Keratinocyte (primary cell): ENCODE results near the gene ETV1. TPM values are rescaled to one million over a fixed set of nuclear protein-coding genes. Genes with fewer than 3 reads are reported as not detected.

Experiments
- DNase-seq: peaks from one replicate; pipeline ENCODE4 v3.0.0-alpha.2; 2011; ENCODE audit warnings: low read depth, missing footprints, low spot score
- FAIRE-seq: peaks from 2 replicates; lab custom pipeline; 2011; peaks lifted over from hg19 to GRCh38; lab: Jason Lieb, UNC
- H2AFZ ChIP-seq: 2 replicates; pipeline ENCODE4 v1.6.0; 2012; ENCODE audit warnings: low read length, control low read depth, inconsistent platforms; ENCODE audit not compliant: control insufficient read depth
- H3K27ac ChIP-seq: 2 replicates; pipeline ENCODE4 v1.5.1; 2011; ENCODE audit warnings: low read length; ENCODE audit not compliant: control insufficient read depth, insufficient read depth
- H3K27me3 ChIP-seq: 3 replicates; pipeline ENCODE4 v1.6.0; 2011; ENCODE audit warnings: low read length; ENCODE audit not compliant: control insufficient read depth, insufficient read depth; ENCODE audit errors: extremely low read depth
- H3K36me3 ChIP-seq, 2 experiments: 2 replicates in 1 of 2; 3 replicates in 1 of 2; pipeline ENCODE4 v1.5.1; 2011; ENCODE audit warnings: low read length in 2 of 2, mild to moderate bottlenecking in 1 of 2; ENCODE audit not compliant: control insufficient read depth in 2 of 2, insufficient read depth in 2 of 2; ENCODE audit errors: extremely low read depth in 1 of 2
- H3K4me1 ChIP-seq: 3 replicates; pipeline ENCODE4 v1.5.1; 2011; ENCODE audit warnings: low read length; ENCODE audit not compliant: control insufficient read depth, insufficient read depth; ENCODE audit errors: extremely low read depth
- H3K4me2 ChIP-seq: 3 replicates; pipeline ENCODE4 v1.6.0; 2011; ENCODE audit warnings: low read depth, low read length; ENCODE audit not compliant: control insufficient read depth, insufficient read depth; ENCODE audit errors: extremely low read depth
- H3K4me3 ChIP-seq, 3 experiments: fragments of 200-600 bp in 1 of 3; sonication (generic) in 1 of 3; 2 replicates in 2 of 3; 3 replicates in 1 of 3; pipeline ENCODE4 v1.5.1; 2011 to 2016; ENCODE audit warnings: low read length in 3 of 3, mild to moderate bottlenecking in 3 of 3, control low read depth in 2 of 3, inconsistent platforms in 1 of 3, low read depth in 1 of 3, mixed read lengths in 1 of 3, mixed run types in 1 of 3, moderate library complexity in 1 of 3; ENCODE audit not compliant: control insufficient read depth in 2 of 3, insufficient read depth in 2 of 3; ENCODE audit errors: extremely low read depth in 1 of 3
- H3K79me2 ChIP-seq: 2 replicates; pipeline ENCODE4 v1.6.0; 2012; ENCODE audit warnings: low read length; ENCODE audit not compliant: control insufficient read depth, insufficient read depth
- H3K9ac ChIP-seq: 3 replicates; pipeline ENCODE4 v1.6.0; 2011; ENCODE audit warnings: low read length; ENCODE audit not compliant: control insufficient read depth, insufficient read depth; ENCODE audit errors: extremely low read depth
- H3K9me1 ChIP-seq: 3 replicates; pipeline ENCODE4 v1.6.0; 2011; ENCODE audit warnings: low read length; ENCODE audit not compliant: control insufficient read depth, insufficient read depth; ENCODE audit errors: extremely low read depth
- H3K9me3 ChIP-seq: 2 replicates; pipeline ENCODE4 v1.5.1; 2012; ENCODE audit warnings: low read depth, low read length; ENCODE audit not compliant: control insufficient read depth
- H4K20me1 ChIP-seq: 3 replicates; pipeline ENCODE4 v1.6.0; 2011; ENCODE audit warnings: low read length; ENCODE audit not compliant: control insufficient read depth, insufficient read depth; ENCODE audit errors: extremely low read depth
- CTCF ChIP-seq, 3 experiments: IDR thresholded peaks in 1 of 3; conservative IDR thresholded peaks in 1 of 3; optimal IDR thresholded peaks in 1 of 3; 2 replicates in 2 of 3; 3 replicates in 1 of 3; pipeline versions ENCODE3 to v1.5.1; 2011; ENCODE audit warnings: low read length in 3 of 3, mild to moderate bottlenecking in 3 of 3, moderate library complexity in 2 of 3, control low read depth in 1 of 3, inconsistent platforms in 1 of 3; ENCODE audit not compliant: insufficient read depth in 2 of 3; ENCODE audit errors: extremely low read depth in 1 of 3
- EZH2 ChIP-seq: IDR thresholded peaks from one replicate; pipeline ENCODE4 v1.6.1; 2012; ENCODE audit warnings: inconsistent platforms, mild to moderate bottlenecking, low read length, moderate library complexity
- dilution Hi-C: fragments of 300-500 bp; cut with MboI; formaldehyde crosslinking; loops from one replicate; pipeline ENCODE4 v1.7.0; 2020; ENCODE audit warnings: low sequenced_read_pairs; ENCODE audit not compliant: extremely low pct_ligation_motif_present
- polyA minus RNA-seq, 3 experiments: library from RNA; depleted of rRNA, polyadenylated mRNA; stranded (reverse); fragments of >200 nt; gene quantifications; 1 replicate in 1 of 3; 2 replicates in 1 of 3; 3 replicates in 1 of 3; pipeline ENCODE4 v1.2.3, GENCODE V29; 2011
- polyA plus RNA-seq, 5 experiments: library from polyadenylated mRNA; depleted of rRNA in 3 of 5; stranded (reverse) in 3 of 5; stranded (forward) in 1 of 5; unstranded in 1 of 5; fragments of >200 nt; gene quantifications; 1 replicate in 1 of 5; 2 replicates in 3 of 5; 3 replicates in 1 of 5; pipeline versions ENCODE4 v1.2.1 to v1.2.3, GENCODE V29; 2011 to 2012; ENCODE audit warnings: missing spikeins in 2 of 5, low read depth in 1 of 5, low replicate concordance in 1 of 5

ETV1 gene
- polyA plus RNA-seq (2.1 to 6.5 TPM (median 5.0 TPM) in 3 replicates), polyA minus RNA-seq (2.6 to 7.8 TPM (median 5.4 TPM) in 3 replicates)
- not detected for polyA plus RNA-seq (2011; ENCODE audit: low read depth)
- 2.3 and 3.2 TPM in 2 replicates for polyA plus RNA-seq (2011; cell fraction: cytosol; rRNA removed)
- 3.5 and 3.6 TPM in 2 replicates for polyA plus RNA-seq (2011; cell fraction: nucleus; rRNA removed)
- polyA plus RNA-seq (2012; ENCODE audit: low replicate concordance) = 0.06 and 3.0 TPM in 2 replicates
- polyA minus RNA-seq (2011; cell fraction: cytosol; rRNA and poly(A)+ RNA removed) = 4.8 TPM
- 0.42 and 2.9 TPM in 2 replicates for polyA minus RNA-seq (2011; cell fraction: nucleus; rRNA and poly(A)+ RNA removed)

- no peaks in the 10 kb centered on the region for H3K9me3 ChIP-seq
- peak within 1 kb of the TSS; percentile 73 for H3K9ac ChIP-seq
- FAIRE-seq (peak; percentile 52), DNase-seq (peak; percentile 13)
- no peaks in the 10 kb centered on the region for H3K9me1 ChIP-seq
- H3K79me2 ChIP-seq = no peaks in the 10 kb centered on the region
- dilution Hi-C loops = no loop called here
- peak; percentile 44 to 45 (median 44) for TF ChIP-seq CTCF (optimal IDR thresholded peaks at IDR 0.05 in 1 of 3, IDR thresholded peaks at IDR 0.05 in 1 of 3, conservative IDR thresholded peaks at IDR 0.05 in 1 of 3; ENCODE audit: extremely low read depth in 1 of 3, insufficient read depth in 2 of 3, low read length in 3 of 3)
- no peak for TF ChIP-seq EZH2
- H3K4me1 ChIP-seq = peaks cover 13% of the 10 kb centered on the region
- H3K27me3 ChIP-seq = no peaks in the 10 kb centered on the region
- peak within 1 kb of the TSS; percentile 55 to 94 (median 89) for H3K4me3 ChIP-seq
- H3K36me3 ChIP-seq = no peaks in the 10 kb centered on the region
- H3K4me2 ChIP-seq = peak within 1 kb of the TSS; percentile 98
- no peaks in the 10 kb centered on the region for H4K20me1 ChIP-seq
- peak within 1 kb of the TSS; percentile 91 for H2AFZ ChIP-seq
- H3K27ac ChIP-seq = peak within 1 kb of the TSS; percentile 62
Measured at GRCh38 chr7:13989126-13989948, at the start of gene ETV1. Gene ETV1 (minus strand): TSS chr7:13989666. CDS start chr7:13989052, 614 bp downstream.

GRCh38 chr7:14024406-14024805, 34.9 kb upstream of the ETV1 start:
- TF ChIP-seq CTCF (optimal IDR thresholded peaks at IDR 0.05 in 1 of 3, IDR thresholded peaks at IDR 0.05 in 1 of 3, conservative IDR thresholded peaks at IDR 0.05 in 1 of 3; ENCODE audit: extremely low read depth in 1 of 3, insufficient read depth in 2 of 3, low read length in 3 of 3) (no peak), EZH2 (no peak)
- Histone ChIP-seq H3K9me3 (no peaks in the 10 kb centered on the region), H3K9me1 (no peaks in the 10 kb centered on the region), H4K20me1 (no peaks in the 10 kb centered on the region), H3K36me3 (no peaks in the 10 kb centered on the region), H3K27me3 (no peaks in the 10 kb centered on the region), H3K27ac (no peak overlapping the region), H3K4me3 (no peak overlapping the region), H3K4me2 (no peak overlapping the region), H3K4me1 (peaks cover 9% of the 10 kb centered on the region), H3K9ac (no peak overlapping the region), H2AFZ (no peak overlapping the region), H3K79me2 (no peaks in the 10 kb centered on the region)
- no peak for FAIRE-seq
- dilution Hi-C loops = no loop called here
- no peak for DNase-seq
